ENCODE data around the gene ERGIC2.
"Not testable (repeated sequence)": the region's sequence is repeated elsewhere in the genome, so short reads cannot be mapped to it uniquely, and the experiment has no call there.

Gene ERGIC2, protein sequence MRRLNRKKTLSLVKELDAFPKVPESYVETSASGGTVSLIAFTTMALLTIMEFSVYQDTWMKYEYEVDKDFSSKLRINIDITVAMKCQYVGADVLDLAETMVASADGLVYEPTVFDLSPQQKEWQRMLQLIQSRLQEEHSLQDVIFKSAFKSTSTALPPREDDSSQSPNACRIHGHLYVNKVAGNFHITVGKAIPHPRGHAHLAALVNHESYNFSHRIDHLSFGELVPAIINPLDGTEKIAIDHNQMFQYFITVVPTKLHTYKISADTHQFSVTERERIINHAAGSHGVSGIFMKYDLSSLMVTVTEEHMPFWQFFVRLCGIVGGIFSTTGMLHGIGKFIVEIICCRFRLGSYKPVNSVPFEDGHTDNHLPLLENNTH

DNA sequence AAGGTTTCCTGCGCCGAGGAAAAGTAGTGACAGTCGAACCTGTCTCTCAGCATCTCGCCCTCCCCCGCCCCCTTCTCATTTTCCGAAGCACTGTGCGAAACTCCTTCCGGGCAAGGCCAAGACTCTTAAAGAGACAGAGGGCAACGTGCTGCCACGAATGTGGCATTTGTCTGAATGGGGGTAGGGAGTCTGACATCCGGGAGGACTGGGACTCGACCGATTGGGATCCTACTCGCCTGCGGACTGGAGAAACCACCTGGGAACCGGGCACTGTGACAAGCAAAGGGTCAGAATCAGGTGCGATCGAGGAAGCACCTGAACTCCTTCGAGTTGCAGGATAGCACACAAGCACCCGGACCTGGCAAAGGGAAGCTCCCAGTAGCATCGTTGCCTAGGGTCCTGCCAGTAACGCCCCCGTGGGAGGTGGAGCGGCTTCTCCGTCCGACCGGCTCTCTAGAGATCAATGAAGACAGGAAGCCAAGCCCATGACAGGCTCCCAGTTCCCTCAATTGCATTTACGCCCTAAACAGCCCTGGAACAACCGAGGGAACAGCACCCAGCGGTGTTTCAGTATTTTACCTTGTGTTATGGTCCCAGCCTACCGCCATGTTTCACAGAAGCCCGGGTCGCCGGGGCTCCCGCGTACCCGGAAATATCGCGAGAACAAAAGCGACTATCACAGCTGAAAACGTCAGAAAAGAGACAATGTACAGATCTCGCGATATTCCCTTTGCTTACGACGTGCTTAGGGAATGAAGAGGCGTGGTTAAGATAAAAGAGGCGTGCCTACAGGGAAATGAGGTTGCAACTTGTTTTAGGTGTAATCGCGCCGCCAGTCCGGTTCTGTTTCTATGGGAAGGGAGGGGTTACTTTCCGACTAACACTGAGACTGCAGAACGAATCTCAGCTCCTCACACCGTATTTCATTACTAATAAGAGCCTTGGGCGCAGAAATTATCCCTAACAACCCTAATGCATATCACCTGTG lies at the start of gene ERGIC2:
Gene ERGIC2 (minus strand): TSS at position 637 of the 988 bp plus-strand sequence. CDS start 9,539 bp downstream, outside the sequence.
- DNase-seq (ENCODE audit: low spot score) = peak; percentile 99

DNA sequence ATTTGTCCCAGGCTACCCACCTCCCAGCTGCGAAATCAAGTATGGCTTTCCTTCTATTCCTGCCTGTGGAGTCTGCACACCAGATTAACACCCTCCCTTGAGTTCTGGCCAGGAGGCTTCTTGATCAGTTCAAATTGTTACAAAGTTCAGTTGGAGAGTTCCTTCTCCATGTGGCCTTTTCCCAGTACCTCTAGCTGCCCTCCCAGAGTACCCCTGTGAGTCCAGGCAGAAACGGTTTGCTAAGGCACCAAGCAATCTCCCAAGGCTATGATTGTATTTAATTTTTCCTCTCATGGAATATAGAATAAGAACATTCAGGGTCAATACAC lies 49.7 kb upstream of the ERGIC2 start:
- no peak for DNase-seq (ENCODE audit: low spot score)

DNA sequence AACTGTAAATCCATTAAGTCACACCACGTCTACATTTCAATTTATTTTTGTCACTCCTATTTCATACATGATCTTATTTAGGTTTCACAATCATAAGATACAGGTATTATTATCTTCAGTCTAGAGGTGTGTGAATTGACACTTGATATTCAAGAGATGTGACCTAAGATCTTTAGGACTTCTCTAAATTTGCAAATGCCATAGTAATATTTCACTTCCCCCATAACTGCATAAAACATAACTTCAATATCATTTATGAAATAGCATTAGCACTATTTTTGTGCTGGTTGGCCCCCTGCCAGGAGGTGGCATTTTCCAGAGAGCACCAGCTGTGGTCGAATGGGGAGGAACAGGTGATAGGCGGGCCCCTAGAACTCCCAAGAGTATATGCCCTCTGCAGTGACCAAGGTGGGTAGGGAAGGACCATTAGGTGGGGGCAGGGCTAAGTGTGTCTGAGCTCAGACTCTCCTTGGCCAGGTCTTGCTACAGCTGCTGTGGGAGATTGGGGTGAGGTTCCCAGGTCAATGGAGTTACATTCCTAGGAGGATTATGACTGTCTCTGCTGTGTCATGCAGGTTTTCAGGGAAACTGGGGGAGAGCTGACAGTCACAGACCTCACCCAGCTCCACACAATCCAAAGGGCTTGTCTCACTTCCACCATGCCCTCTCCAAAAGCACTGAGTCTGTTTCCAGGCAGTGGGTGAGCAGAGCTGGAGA lies 49.2 kb upstream of the ERGIC2 start:
- no peak for DNase-seq (ENCODE audit: low spot score)

DNA sequence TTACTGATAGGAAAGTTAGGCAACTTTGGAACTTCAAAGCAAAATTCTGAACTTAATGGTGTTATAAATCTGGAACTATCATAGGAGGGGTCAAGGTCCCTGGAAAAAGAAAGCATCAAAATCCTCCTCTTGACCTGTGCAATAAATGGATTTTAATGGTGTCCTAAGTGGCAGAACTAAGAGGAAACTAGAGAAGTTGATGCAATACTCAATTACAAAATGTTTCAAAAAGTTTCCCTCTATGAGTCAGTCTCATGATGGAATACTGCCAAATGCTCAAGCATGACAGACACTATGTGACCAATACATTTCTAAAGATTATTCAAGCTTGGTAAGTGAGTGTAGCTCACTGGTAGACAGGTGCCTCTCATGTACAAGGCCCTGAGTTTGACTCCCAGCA lies 47.7 kb upstream of the ERGIC2 start:
- no peak for DNase-seq (ENCODE audit: low spot score)

DNA sequence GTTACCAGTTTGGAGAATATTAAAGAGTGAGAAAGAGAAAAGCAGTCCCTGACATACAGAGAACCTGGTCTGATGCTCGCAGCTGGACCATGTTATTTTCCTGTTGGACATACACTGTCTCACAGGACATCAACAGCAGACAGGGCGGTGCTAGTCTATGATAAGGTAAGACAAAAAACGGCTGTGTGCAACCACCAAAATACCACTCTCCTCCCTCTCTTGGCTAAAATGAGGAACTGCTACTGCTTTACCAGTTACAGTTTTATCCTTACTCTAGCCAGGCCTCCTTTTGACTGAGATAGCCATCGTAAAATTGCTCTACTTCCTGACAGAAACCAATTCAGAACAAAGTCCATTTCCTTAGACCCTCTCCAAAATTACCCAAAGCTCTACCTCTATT lies 47.0 kb upstream of the ERGIC2 start:
- no peak for DNase-seq (ENCODE audit: low spot score)

DNA sequence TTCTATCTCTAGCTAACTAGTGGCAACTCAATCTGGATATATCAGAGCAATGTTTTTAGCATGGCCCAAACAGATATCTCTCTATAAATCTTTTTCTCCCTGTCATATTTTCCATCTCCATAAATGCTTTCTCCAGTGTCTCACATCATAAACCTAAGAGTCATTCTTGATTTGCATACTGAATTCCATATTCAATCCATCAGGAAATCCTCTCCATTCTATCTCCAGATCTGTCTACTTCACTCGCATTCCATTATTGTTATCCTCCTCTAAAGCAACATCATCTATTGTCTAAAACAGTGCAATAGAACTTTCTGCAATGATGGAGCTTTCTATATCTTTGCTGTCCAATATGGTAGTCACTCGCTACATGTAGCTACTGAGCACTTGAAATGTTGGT lies 45.5 kb upstream of the ERGIC2 start:
- no peak for DNase-seq (ENCODE audit: low spot score)

DNA sequence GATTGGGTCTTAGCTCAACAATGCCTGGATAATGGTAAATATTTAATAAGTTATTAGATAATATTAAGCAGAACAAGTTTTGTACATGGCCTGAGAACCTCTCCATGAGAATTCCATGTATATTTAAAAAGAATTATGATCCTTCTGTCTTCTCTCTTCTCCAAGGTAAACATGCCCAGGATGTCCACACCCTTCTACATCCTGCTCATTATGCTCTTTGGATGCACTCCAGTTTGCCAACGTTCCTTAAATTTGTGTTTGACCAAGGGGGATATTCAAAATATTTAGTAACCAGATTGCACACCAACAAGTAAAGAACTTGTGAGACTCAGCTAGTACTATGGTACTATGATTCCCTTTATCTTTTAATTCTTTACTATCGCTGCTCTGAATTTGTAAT lies 44.8 kb upstream of the ERGIC2 start:
- DNase-seq (ENCODE audit: low spot score) = no peak

DNA sequence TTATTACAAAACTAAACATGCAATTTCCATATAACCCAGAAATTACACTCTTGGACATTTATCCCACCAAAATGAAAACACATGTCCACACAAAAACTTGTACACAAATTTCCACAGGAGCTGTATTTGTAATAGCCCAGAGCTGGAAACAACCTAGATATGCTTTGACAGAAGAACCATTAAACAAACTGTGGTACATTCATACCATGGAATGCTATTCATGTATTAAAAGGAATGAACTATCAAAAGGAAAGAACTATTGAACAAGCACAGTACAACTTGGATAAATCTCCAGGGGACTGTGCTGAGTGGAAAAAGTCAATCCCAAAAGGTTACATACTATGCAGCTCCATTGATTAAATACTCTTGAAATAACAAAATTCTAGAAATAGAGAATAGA lies 35.8 kb upstream of the ERGIC2 start:
- DNase-seq (ENCODE audit: low spot score) = no peak

DNA sequence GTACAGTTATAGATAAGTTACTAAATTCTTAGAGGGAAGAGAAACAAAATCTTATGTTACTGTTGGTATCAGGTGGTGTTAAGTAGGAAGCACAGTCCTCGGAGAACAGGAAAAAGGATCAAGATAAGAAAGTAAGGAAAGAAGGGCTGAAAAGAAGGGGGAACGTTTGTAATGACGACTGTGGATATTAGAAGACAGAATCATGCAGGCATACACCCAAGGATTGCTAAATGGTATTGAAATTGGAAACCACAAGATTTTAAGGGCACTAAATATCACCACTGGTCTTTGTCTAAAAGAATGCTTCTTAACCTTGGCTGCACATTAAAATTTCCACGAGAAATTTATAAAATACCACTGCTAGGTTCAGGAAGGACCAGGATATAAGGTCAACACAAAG lies 34.1 kb upstream of the ERGIC2 start:
- DNase-seq (ENCODE audit: low spot score) = no peak

DNA sequence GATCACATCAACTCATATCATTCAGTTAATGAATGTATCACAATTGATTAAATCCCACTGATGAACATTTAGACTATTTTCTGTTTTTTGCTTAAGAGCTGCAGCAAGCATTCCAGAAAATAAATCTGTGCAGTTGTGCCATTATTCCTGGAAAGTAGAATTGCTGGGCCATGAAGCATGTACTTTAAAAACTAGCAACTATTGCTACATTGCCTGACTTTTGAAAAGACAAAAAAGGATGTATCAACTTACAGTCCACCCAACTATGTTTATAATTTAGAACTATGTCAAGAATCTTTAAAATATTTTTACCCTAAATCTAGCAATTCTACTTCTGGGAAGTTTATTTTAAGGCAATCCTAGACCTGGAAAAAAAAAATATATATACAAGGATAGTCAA lies 33.4 kb upstream of the ERGIC2 start:
- no peak for DNase-seq (ENCODE audit: low spot score)

DNA sequence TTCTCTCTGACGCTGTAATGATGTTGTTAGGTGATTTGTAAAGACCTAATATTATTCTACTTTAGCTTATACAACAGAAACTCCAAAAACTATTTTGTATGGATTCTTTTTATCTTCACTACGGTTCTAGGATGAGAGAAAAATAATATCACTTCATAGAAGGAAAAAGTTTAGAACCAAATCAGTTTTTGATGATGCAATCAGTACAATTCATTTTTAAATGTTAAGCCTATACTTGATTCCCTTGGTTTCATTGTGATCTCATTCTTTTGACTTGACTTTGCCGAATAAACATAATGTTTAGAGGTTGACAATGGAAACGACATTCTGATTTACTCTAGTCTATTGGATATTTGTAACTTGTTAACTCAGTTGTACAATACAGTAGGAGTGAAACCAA lies 24.6 kb upstream of the ERGIC2 start:
- no peak for DNase-seq (ENCODE audit: low spot score)

DNA sequence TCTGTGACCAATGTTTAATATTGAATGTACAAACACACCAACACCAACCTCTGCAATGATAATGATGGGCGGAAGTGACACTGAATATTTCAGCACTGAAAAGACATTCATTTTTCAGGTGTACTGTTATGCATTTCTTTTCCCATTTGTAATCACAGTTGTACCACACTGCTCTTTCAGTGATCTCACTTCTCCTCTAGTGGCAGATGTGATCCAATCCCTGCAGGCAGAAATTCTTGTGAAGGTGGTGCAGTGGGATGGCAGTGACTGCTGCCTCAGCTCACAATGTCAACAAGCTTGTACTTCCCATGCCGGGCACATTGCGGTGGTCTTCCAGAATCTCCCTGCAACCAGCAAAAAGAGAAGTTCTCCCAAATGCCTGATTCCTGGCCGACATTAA lies 23.0 kb upstream of the ERGIC2 start:
- no peak for DNase-seq (ENCODE audit: low spot score)

DNA sequence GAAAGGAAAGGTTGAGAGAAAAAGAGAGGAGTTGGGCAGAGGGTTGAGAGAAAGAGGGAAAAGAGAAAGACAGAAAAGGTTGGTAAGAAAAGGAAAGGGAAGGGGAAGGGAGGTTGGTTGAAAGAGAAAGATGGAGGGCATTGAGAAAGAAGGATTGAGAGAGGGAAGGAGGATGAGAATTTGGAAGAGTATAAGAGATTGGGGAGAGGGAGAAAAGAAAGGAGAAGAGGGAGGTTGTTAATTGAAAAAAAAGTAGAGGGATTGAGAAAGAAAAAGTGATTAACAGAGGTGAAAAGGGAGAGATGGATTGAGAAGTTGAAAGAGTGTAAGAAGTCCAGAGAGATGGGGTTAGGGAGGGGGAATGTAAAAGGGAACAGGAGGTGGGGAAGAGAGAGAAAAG lies 21.5 kb upstream of the ERGIC2 start:
- no peak for DNase-seq (ENCODE audit: low spot score)

DNA sequence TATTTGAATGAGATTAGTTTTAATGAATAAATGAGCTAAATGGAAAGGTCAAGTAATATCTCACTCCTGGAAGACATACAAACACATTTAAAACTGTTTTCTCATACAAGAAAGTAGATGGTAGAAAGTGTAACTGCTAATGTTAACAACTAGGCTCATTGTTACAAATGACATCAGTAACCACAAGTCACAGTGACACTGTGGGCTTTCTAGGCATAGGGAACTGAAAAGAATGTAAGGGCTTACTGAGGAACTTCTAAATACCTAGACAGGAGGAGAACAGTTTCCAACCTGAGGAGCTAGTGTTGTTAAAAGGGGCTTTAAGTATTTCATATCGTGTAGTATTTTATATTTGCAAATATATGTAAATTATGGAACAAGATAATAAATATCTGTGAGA lies 17.5 kb upstream of the ERGIC2 start:
- no peak for DNase-seq (ENCODE audit: low spot score)

DNA sequence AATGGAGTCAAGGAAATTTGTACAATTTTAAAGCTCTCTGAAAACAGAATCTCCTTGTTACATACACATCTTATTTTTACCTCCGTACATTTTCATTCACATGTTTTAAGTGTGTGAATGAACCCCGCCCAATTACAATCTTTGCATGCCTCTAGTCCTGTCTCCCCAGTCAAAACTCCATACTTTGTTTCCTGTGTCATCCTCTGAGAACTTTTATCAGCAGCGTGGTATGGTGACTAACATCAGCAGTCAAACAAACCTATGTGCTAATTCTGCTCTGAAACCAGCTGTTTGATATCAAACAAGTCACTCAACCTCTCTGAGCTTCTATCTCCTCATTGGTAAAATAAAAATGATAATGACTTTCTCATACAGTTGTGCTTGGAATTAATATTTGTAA lies 15.8 kb upstream of the ERGIC2 start:
- no peak for DNase-seq (ENCODE audit: low spot score)

DNA sequence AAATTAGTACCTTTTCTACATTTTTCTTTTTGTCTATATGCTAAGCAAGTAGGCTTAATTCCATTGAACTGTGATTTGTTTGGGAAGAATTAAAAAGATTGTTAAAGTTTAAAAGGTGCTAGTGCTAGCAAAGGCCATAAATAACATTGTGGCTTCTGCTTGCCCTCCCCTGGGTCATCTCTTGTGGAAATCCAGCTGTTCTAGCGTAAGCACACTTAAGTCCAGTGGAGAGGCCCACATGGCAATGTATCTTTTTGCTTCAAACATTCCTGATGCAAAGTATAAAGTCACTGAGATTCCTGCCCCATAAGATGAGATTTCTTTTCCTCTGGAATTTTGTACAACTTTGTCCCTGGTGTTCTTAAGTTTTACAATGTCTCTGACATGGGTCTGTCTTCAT lies 14.4 kb upstream of the ERGIC2 start:
- no peak for DNase-seq (ENCODE audit: low spot score)

DNA sequence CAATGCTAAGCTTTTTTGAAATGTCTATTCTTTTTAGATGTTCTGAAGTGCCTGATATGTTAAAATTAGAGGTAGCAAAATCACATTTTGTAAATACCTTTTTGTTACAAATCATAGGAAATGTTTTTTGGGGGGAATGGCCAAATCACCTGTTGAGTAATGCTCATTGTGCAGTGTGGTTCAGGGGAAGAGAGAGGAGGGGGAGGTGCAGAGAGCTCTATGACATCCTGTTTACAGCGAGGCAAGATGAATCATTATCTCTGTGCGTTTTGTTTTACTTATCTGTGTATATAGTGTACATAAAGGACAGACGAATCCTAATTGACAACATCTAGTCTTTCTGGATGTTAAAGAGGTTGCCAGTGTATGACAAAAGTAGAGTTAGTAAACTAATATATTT lies 9.4 kb upstream of the ERGIC2 start:
- not testable (repeated sequence) for DNase-seq (ENCODE audit: low spot score)

DNA sequence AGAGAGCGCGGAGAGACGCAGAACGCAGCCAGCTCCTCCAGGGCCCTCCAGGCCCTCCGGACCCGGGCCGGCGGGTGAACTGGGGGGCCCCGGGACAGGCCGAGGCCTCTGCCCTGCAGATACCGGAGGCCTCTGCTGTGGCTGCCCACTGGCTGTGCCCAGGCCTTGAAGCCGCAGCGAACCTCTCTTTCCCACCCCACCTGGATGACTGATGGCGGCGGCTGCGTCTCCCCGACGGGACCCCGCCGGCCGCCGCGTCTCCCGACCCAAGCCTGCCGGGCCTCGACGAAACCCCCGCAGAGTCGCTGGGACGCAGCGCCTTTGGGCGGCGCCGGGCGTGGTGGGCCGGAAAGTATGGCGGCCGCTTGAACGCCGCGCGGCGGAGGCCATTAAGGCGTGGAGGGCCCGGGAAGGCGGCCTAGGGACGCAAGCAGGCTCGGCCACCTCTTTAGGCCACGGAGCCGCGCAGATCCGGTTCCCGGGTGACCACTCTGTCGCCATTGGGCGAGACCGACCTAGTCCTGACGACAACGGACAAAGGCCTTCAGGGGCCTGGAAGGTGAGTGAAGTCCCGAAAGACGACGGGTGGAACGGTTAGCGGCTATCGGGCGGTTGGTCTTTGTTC lies 8.4 kb upstream of the ERGIC2 start:
- DNase-seq (ENCODE audit: low spot score) = no peak

DNA sequence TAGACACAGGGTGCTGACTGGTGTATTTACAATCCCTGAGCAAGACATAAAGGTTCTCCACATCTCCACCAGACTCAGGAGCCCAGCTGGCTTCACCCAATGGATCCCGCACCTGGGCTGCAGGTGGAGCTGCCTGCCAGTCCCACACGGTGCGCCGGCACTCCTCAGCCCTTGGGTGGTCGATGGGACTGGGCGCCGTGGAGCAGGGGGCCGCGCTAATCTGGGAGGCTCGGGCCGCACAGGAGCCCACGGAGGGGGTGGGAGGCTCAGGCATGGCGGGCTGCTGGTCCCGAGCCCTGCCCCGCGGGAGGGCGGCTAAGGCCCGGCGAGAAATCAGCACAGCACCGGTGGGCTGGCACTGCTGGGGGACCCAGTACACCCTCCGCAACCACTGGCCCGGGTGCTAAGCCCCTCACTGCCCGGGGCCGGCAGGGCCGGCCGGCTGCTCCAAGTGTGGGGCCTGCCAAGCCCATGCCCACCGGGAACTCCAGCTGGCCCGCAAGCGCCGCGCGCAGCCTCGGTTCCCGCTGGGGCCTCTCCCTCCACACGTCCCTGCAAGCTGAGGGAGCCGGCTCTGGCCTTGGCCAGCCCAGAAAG lies 5.2 kb upstream of the ERGIC2 start:
- DNase-seq (ENCODE audit: low spot score) = not testable (repeated sequence)

DNA sequence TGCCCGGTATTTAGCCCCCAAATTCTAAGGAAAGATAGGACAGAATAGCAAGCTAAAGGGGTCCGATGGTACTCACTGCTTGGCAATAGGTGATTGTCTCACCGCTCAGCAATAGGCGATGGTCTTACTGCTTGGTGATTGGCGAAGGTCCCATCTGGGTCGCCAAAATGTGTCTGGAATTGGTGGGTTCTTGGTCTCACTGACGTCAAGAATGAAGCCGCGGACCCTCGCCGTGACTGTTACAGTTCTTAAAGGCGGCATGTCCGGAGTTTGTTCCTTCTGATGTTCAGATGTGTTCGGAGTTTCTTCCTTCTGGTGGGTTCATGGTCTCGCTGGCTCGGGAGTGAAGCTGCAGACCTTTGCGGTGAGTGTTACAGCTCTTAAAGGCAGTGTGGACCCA lies 4.2 kb upstream of the ERGIC2 start:
- not testable (repeated sequence) for DNase-seq (ENCODE audit: low spot score)

DNA sequence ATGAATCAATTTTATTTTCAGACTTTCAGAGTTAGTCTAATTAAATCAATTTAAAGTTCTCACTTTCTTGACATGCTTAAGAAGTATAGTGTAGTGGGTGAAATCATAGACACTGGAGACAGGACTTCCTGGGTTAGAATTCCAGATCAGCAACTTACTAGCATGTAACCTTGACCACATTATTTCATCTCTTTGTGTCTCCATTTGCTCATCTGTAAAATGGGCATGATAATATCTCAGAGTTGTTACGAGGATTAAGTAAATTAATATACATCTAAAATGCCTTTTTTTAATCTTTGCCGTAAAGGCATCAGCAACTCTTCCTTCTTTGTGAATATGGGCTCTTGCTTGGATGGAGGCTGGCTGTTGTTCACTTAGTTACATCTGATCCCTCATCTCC lies 1.3 kb upstream of the ERGIC2 start:
- DNase-seq (ENCODE audit: low spot score) = no peak

DNA sequence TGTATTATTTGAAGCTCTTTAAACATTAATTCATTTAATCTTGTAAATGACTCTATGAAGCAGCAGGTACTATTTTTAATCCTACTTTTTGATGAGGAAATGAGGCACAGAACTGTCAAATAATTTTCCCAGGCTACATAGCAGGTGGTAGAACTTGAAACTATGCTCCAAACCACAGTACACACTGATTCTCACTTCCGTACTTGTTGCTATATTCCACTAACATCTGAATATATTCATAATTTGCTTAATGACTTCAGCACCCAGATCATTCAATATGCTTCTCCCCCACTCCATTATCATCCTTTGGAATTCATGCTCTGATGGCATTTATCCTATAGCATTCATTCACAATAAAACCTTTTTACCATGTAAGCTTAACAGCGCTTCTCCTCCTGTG lies 4.9 kb downstream of the ERGIC2 start:
- no peak for DNase-seq (ENCODE audit: low spot score)
